RWPE2 (cell line): ENCODE measurements around the gene OR1D5.
A peak's percentile ranks its signal among the peaks of the same experiment; 100 is the strongest.
"Not testable (repeated sequence)": the region's sequence is repeated elsewhere in the genome, so short reads cannot be mapped to it uniquely, and the experiment has no call there.

Experiments
- ATAC-seq: fragments of 200-7000 bp; cut with Tn5 transposase; 3 replicates; pipeline ENCODE4 v1.9.1; 2021; ENCODE audit warnings: low read depth
- DNase-seq: peaks from one replicate; pipeline ENCODE4 v3.0.0-alpha.2; 2020; ENCODE audit warnings: low spot score
- H3K27ac ChIP-seq: fragments of 450-650 bp; 2 replicates; pipeline ENCODE4 v1.5.1; 2017; ENCODE audit warnings: mild to moderate bottlenecking; ENCODE audit not compliant: poor library complexity, severe bottlenecking
- H3K27me3 ChIP-seq: fragments of 250-450 bp; sonication (Bioruptor Pico); 2 replicates; pipeline ENCODE4 v1.5.1; 2021; ENCODE audit warnings: mild to moderate bottlenecking, moderate library complexity; ENCODE audit not compliant: insufficient read depth, poor library complexity, severe bottlenecking
- H3K36me3 ChIP-seq: fragments of 250-450 bp; sonication (Bioruptor Pico); 2 replicates; pipeline ENCODE4 v1.5.1; 2020; ENCODE audit warnings: low read depth, mild to moderate bottlenecking, moderate library complexity
- H3K4me1 ChIP-seq: fragments of 250-450 bp; sonication (Bioruptor Pico); 2 replicates; pipeline ENCODE4 v1.5.1; 2021; ENCODE audit warnings: mild to moderate bottlenecking, moderate library complexity; ENCODE audit not compliant: insufficient read depth, poor library complexity, severe bottlenecking
- H3K4me3 ChIP-seq: fragments of 250-450 bp; sonication (Bioruptor Pico); 2 replicates; pipeline ENCODE4 v1.5.1; 2021; ENCODE audit warnings: mild to moderate bottlenecking, moderate library complexity; ENCODE audit not compliant: severe bottlenecking
- H3K9me3 ChIP-seq: fragments of 250-450 bp; sonication (Bioruptor Pico); 2 replicates; pipeline ENCODE4 v1.5.1; 2021; ENCODE audit warnings: mild to moderate bottlenecking, moderate library complexity; ENCODE audit not compliant: severe bottlenecking
- TF ChIP-seq, protein P1 (sequence below): fragments of 450-650 bp; IDR thresholded peaks from one replicate; pipeline ENCODE4 v1.5.1; 2017; ENCODE audit warnings: mild to moderate bottlenecking, moderate library complexity; ENCODE audit not compliant: poor library complexity, severe bottlenecking

Gene OR1D5, protein sequence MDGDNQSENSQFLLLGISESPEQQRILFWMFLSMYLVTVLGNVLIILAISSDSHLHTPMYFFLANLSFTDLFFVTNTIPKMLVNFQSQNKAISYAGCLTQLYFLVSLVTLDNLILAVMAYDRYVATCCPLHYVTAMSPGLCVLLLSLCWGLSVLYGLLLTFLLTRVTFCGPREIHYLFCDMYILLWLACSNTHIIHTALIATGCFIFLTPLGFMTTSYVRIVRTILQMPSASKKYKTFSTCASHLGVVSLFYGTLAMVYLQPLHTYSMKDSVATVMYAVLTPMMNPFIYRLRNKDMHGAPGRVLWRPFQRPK

GRCh38 chr17:3063507-3063906 is at the start of gene OR1D5:
TSS of gene OR1D5 (minus strand) at chr17:3063607. CDS start at chr17:3063607, 0 bp downstream.
- H3K4me1 ChIP-seq, DNase-seq, H3K4me3 ChIP-seq, H3K27ac ChIP-seq, H3K9me3 ChIP-seq, ATAC-seq, H3K27me3 ChIP-seq, H3K36me3 ChIP-seq: not testable (repeated sequence)

GRCh38 chr17:3104322-3104721 is 40.9 kb upstream of the OR1D5 start, which contains the start of gene OR1D2:
TSS of gene OR1D2 (minus strand) at chr17:3104422. CDS start at chr17:3092996, 11,426 bp downstream.
- Histone ChIP-seq H3K9me3 (no peaks in the 10 kb centered on the region), H3K36me3 (no peaks in the 10 kb centered on the region), H3K4me3 (no peak within 1 kb of the TSS), H3K27ac (no peak within 1 kb of the TSS), H3K4me1 (no peaks in the 10 kb centered on the region), H3K27me3 (peaks cover 16% of the 10 kb centered on the region)
- no peak for ATAC-seq
- TF ChIP-seq, protein P1, sequence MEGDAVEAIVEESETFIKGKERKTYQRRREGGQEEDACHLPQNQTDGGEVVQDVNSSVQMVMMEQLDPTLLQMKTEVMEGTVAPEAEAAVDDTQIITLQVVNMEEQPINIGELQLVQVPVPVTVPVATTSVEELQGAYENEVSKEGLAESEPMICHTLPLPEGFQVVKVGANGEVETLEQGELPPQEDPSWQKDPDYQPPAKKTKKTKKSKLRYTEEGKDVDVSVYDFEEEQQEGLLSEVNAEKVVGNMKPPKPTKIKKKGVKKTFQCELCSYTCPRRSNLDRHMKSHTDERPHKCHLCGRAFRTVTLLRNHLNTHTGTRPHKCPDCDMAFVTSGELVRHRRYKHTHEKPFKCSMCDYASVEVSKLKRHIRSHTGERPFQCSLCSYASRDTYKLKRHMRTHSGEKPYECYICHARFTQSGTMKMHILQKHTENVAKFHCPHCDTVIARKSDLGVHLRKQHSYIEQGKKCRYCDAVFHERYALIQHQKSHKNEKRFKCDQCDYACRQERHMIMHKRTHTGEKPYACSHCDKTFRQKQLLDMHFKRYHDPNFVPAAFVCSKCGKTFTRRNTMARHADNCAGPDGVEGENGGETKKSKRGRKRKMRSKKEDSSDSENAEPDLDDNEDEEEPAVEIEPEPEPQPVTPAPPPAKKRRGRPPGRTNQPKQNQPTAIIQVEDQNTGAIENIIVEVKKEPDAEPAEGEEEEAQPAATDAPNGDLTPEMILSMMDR, result no peak
- no peak for DNase-seq

DNA sequence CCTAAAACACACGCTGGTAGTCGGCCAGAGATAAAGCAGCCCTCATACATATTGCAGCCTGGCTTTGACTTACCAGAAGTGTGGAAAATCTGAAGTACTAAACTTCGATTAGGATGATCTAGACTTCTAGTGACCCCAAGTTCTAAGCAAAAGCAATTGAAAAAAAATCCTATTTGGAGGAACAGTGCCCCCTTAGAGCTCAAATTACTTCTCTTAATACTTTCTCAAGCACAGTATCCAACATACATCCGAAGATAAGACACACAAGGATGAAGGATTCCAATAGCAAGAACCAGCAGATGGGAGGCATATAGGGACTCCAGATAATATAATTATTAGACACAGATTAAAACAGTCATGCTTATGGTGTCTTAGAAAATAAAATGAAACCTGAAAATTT is 10.4 kb upstream of the OR1D5 start:
- H3K27ac ChIP-seq, H3K4me3 ChIP-seq, H3K36me3 ChIP-seq, ATAC-seq, H3K27me3 ChIP-seq, H3K9me3 ChIP-seq, H3K4me1 ChIP-seq, DNase-seq: not testable (repeated sequence)

GRCh38 chr17:3065192-3065591 is 1.8 kb upstream of the OR1D5 start:
- ATAC-seq, result peak; percentile 82
- not testable (repeated sequence) for H3K27me3 ChIP-seq, H3K4me3 ChIP-seq, DNase-seq, H3K27ac ChIP-seq, H3K9me3 ChIP-seq, H3K36me3 ChIP-seq, H3K4me1 ChIP-seq

- not testable (repeated sequence) for H3K9me3 ChIP-seq, H3K27ac ChIP-seq, ATAC-seq, DNase-seq, H3K27me3 ChIP-seq, H3K4me3 ChIP-seq, H3K36me3 ChIP-seq, H3K4me1 ChIP-seq
Measured at GRCh38 chr17:3062824-3063377, 506 bp downstream of the OR1D5 start.

DNA sequence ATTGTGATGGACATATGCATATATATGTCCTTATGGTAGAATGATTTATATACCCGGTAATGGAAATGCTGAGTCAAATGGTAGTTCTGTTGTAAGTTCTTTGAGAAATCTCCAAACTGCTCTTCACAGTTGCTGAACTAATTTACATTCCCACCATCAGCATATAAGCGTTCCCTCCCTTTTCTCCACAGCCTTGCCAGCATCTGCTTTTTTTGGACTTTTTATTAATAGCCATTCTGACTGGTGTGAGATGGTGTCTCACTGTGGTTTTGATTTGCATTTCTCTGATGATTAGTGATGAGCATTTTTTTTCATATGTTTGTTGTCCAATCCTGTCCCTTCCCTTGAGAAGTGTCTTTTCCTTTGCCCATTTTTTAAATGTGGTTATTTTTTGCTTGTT is 8.5 kb downstream of the OR1D5 start:
- H3K4me1 ChIP-seq, H3K4me3 ChIP-seq, H3K27ac ChIP-seq, ATAC-seq, H3K36me3 ChIP-seq, H3K9me3 ChIP-seq, DNase-seq, H3K27me3 ChIP-seq: not testable (repeated sequence)

GRCh38 chr17:3049705-3050295 is 13.6 kb downstream of the OR1D5 start:
- H3K9me3 ChIP-seq, result no peaks in the 10 kb centered on the region
- H3K27ac ChIP-seq, result no peak overlapping the region
- no peaks in the 10 kb centered on the region for H3K36me3 ChIP-seq
- ATAC-seq (no peak), DNase-seq (no peak)
- TF ChIP-seq, protein P1, result no peak
- no peaks in the 10 kb centered on the region for H3K27me3 ChIP-seq
- no peaks in the 10 kb centered on the region for H3K4me1 ChIP-seq
- H3K4me3 ChIP-seq, result peak overlapping the region; percentile 50
